SK-N-MC (cell line): ENCODE results near the gene CCDC57.

Source experiments
- EZH2 ChIP-seq: fragments of 200-600 bp; sonication (generic); IDR thresholded peaks from one replicate; pipeline ENCODE4 v1.6.1; 2017; ENCODE audit warnings: antibody characterized with exemption
- POLR2AphosphoS5 ChIP-seq: IDR thresholded peaks from 2 replicates; pipeline ENCODE4 v1.6.1; 2012; ENCODE audit warnings: mild to moderate bottlenecking, low read depth, low read length, borderline replicate concordance

DNA sequence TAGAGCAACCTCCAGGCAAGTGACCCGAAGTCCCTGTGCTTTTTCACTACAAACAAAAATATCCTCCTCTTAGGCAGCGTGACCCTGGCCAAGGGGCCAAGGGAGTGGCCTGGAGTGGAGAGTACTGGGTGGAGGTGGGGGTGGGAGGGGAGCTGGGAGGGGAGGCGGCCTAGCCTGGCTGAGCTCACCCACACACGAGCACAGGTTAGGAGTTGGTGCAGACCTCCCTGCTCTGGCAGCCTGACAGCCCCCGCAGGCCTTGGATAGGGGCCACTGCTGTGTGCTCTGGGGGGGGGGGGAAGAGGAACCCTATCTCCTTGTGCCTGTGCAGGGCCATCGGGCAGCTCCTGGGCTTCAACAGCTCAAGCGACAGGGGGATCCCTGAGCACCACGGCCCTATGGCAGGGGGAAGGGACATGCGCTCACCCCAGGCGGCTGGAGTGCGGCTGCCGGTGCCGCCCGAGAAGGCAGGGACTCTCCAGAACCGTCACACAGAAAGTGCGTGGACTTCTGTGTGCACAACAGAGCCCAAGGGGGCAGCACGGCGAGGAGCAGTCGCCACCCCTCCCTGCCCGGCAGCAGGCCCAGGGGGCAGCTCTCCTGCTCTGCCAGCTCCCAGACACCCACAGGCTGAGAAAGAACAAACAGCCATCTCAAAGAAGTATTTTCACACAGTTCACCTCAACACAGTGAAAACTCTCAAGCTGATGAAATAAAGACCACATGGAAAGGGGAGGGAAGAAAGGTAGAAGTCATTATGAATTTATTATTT lies 29.5 kb upstream of the CCDC57 start:
- TF ChIP-seq EZH2 (no peak), POLR2AphosphoS5 (no peak)
